H1 (cell line): ENCODE data around the gene LRP1-AS. TPM values are rescaled to one million over a fixed set of nuclear protein-coding genes. Genes with fewer than 3 reads are reported as not detected.

Experiments
- CTCF ChIA-PET: fragments of 300-600 bp; sonication (Branson Sonifier 250); formaldehyde crosslinking; loops from one replicate; lab custom pipeline; 2021; ENCODE audit not compliant: partially characterized antibody; lab: Charles Lee
- POLR2A ChIA-PET: fragments of 300-600 bp; sonication (Branson Sonifier 250); formaldehyde crosslinking; loops from one replicate; lab custom pipeline; 2021; ENCODE audit warnings: inconsistent platforms; ENCODE audit not compliant: partially characterized antibody; lab: Charles Lee
- DNase-seq, 2 experiments: peaks; one replicate each; pipeline versions ENCODE4 v3.0.0 to v3.0.0-alpha.2; 2010 to 2022; ENCODE audit warnings: low spot score in 2 of 2, low read depth in 1 of 2, mixed read lengths in 1 of 2
- FAIRE-seq: peaks from 2 replicates; lab custom pipeline; 2011; peaks lifted over from hg19 to GRCh38; lab: Jason Lieb, UNC
- H2AFZ ChIP-seq: 2 replicates; pipeline ENCODE4 v1.8.1; 2012; ENCODE audit warnings: low read length, inconsistent platforms
- H2AK5ac ChIP-seq: 2 replicates; pipeline ENCODE4 v1.6.1; 2013; ENCODE audit warnings: low read depth, low read length
- H2BK120ac ChIP-seq: replicated peaks from 2 replicates; pipeline ENCODE3; 2013; ENCODE audit warnings: low read depth, low read length, inconsistent platforms
- H2BK12ac ChIP-seq: 2 replicates; pipeline ENCODE4 v1.6.1; 2013; ENCODE audit warnings: low read depth, low read length
- H2BK15ac ChIP-seq: 2 replicates; pipeline ENCODE4 v1.6.1; 2013; ENCODE audit warnings: low read length
- H2BK20ac ChIP-seq: 2 replicates; pipeline ENCODE4 v1.6.1; 2013; ENCODE audit warnings: low read length
- H2BK5ac ChIP-seq: 2 replicates; pipeline ENCODE4 v1.6.1; 2013; ENCODE audit warnings: low read depth, low read length
- H3K14ac ChIP-seq: 2 replicates; pipeline ENCODE4 v1.6.1; 2013; ENCODE audit warnings: inconsistent platforms; ENCODE audit not compliant: insufficient read length
- H3K18ac ChIP-seq: 2 replicates; pipeline ENCODE4 v1.6.1; 2013; ENCODE audit warnings: low read length; ENCODE audit errors: extremely low read depth
- H3K23ac ChIP-seq: 2 replicates; pipeline ENCODE4 v1.6.1; 2013; ENCODE audit warnings: inconsistent platforms; ENCODE audit not compliant: insufficient read length
- H3K23me2 ChIP-seq: 2 replicates; pipeline ENCODE4 v1.6.1; 2013; ENCODE audit warnings: low read depth, low read length
- H3K27ac ChIP-seq: 2 replicates; pipeline ENCODE4 v1.6.1; 2011; ENCODE audit warnings: low read depth, low read length, inconsistent platforms
- H3K27me3 ChIP-seq, 4 experiments: replicated peaks in 1 of 4; 1 replicate in 1 of 4; 2 replicates in 3 of 4; pipeline versions ENCODE4 v1.6.1 to v1.8.1; 2011 to 2013; ENCODE audit warnings: low read length in 3 of 4, mild to moderate bottlenecking in 3 of 4, inconsistent platforms in 2 of 4, mixed read lengths in 2 of 4, moderate library complexity in 1 of 4; ENCODE audit not compliant: control insufficient read depth in 3 of 4, insufficient read depth in 3 of 4; ENCODE audit errors: extremely low read depth in 1 of 4
- H3K36me3 ChIP-seq, 4 experiments: 2 replicates each; pipeline versions ENCODE4 v1.6.1 to v1.8.1; 2011 to 2013; ENCODE audit warnings: mild to moderate bottlenecking in 4 of 4, low read length in 3 of 4, moderate library complexity in 2 of 4, control low read depth in 1 of 4, inconsistent platforms in 1 of 4; ENCODE audit not compliant: insufficient read depth in 4 of 4, control insufficient read depth in 2 of 4
- H3K4ac ChIP-seq: replicated peaks from 2 replicates; pipeline ENCODE3; 2013; ENCODE audit warnings: low read length, low read depth, mixed read lengths, inconsistent platforms; ENCODE audit not compliant: insufficient read length
- H3K4me1 ChIP-seq, 4 experiments: replicated peaks in 1 of 4; 1 replicate in 1 of 4; 2 replicates in 3 of 4; pipeline versions ENCODE4 v1.6.1 to v1.8.1; 2011 to 2013; ENCODE audit warnings: low read length in 3 of 4, inconsistent platforms in 2 of 4, mixed read lengths in 1 of 4; ENCODE audit not compliant: insufficient read depth in 4 of 4, control insufficient read depth in 3 of 4
- H3K4me2 ChIP-seq, 2 experiments: 2 replicates each; pipeline versions ENCODE4 v1.6.1 to v1.8.1; 2011 to 2013; ENCODE audit warnings: low read depth in 2 of 2, low read length in 2 of 2, control low read depth in 1 of 2, inconsistent platforms in 1 of 2, mild to moderate bottlenecking in 1 of 2; ENCODE audit not compliant: insufficient read depth in 1 of 2
- H3K4me3 ChIP-seq, 4 experiments: fragments of 200-600, 300-600 bp in 1 of 4; sonication (generic), shearing (Covaris generic), sonication (Bioruptor Twin) in 1 of 4; 2 replicates each; pipeline versions ENCODE4 v1.5.1 to v1.8.1; 2011 to 2016; ENCODE audit warnings: low read length in 4 of 4, low read depth in 3 of 4, control low read depth in 2 of 4, inconsistent platforms in 2 of 4, mild to moderate bottlenecking in 2 of 4, mixed read lengths in 1 of 4, moderate library complexity in 1 of 4; ENCODE audit not compliant: insufficient read depth in 2 of 4; ENCODE audit errors: extremely low read depth in 1 of 4
- H3K56ac ChIP-seq: replicated peaks from 2 replicates; pipeline ENCODE3; 2013; ENCODE audit warnings: low read depth, mild to moderate bottlenecking, mixed read lengths, low read length, inconsistent platforms; ENCODE audit not compliant: insufficient read length
- H3K79me1 ChIP-seq: 2 replicates; pipeline ENCODE4 v1.6.1; 2013; ENCODE audit warnings: low read depth, low read length, control low read depth
- H3K79me2 ChIP-seq, 2 experiments: 2 replicates each; pipeline versions ENCODE4 v1.6.1 to v1.8.1; 2012 to 2013; ENCODE audit warnings: low read length in 2 of 2, mild to moderate bottlenecking in 2 of 2, inconsistent platforms in 1 of 2; ENCODE audit not compliant: insufficient read depth in 2 of 2, control insufficient read depth in 1 of 2
- H3K9ac ChIP-seq, 4 experiments: replicated peaks in 1 of 4; 1 replicate in 1 of 4; 2 replicates in 3 of 4; pipeline versions ENCODE4 v1.6.1 to v1.8.1; 2011 to 2013; ENCODE audit warnings: low read depth in 3 of 4, low read length in 3 of 4, control low read depth in 2 of 4, mild to moderate bottlenecking in 2 of 4, moderate library complexity in 2 of 4, inconsistent platforms in 1 of 4; ENCODE audit errors: extremely low read depth in 1 of 4
- H3K9me3 ChIP-seq, 2 experiments: 2 replicates each; pipeline versions ENCODE4 v1.6.1 to v1.8.1; 2012 to 2013; ENCODE audit warnings: mild to moderate bottlenecking in 2 of 2, moderate library complexity in 2 of 2, control low read depth in 1 of 2, inconsistent platforms in 1 of 2, low read depth in 1 of 2, low read length in 1 of 2, mixed read lengths in 1 of 2; ENCODE audit not compliant: insufficient read depth in 2 of 2
- H4K20me1 ChIP-seq, 2 experiments: replicated peaks in 1 of 2; 2 replicates each; pipeline versions ENCODE3 to v1.8.1; 2011 to 2013; ENCODE audit warnings: inconsistent platforms in 2 of 2, low read length in 2 of 2, mild to moderate bottlenecking in 1 of 2; ENCODE audit not compliant: insufficient read depth in 2 of 2, control insufficient read depth in 1 of 2
- H4K5ac ChIP-seq: 2 replicates; pipeline ENCODE4 v1.6.1; 2013; ENCODE audit warnings: low read length, low read depth, mixed read lengths, inconsistent platforms; ENCODE audit not compliant: insufficient read length
- H4K8ac ChIP-seq: 2 replicates; pipeline ENCODE4 v1.8.0; 2013; ENCODE audit warnings: mild to moderate bottlenecking, moderate library complexity, low read length, inconsistent platforms; ENCODE audit not compliant: insufficient read depth; ENCODE audit errors: extremely low read depth
- H4K91ac ChIP-seq: replicated peaks from 2 replicates; pipeline ENCODE3; 2013; ENCODE audit warnings: low read length, mixed read lengths, inconsistent platforms; ENCODE audit not compliant: insufficient read length
- ASH2L ChIP-seq: fragments of 200-600, 300-600 bp; sonication (generic); IDR thresholded peaks from one replicate; pipeline ENCODE4 v1.7.1; 2017; ENCODE audit warnings: low read length
- ATF2 ChIP-seq: IDR thresholded peaks from 2 replicates; pipeline ENCODE4 v1.6.1; 2012; ENCODE audit warnings: low read length, inconsistent platforms
- GABPA ChIP-seq: IDR thresholded peaks from 2 replicates; pipeline ENCODE4 v1.6.1; 2011; ENCODE audit warnings: mild to moderate bottlenecking, low read length, moderate library complexity, borderline replicate concordance; ENCODE audit not compliant: insufficient read depth
- KDM1A ChIP-seq: fragments of 200-600, 300-600 bp; sonication (generic); IDR thresholded peaks from 2 replicates; pipeline ENCODE4 v1.7.1; 2016; ENCODE audit warnings: mild to moderate bottlenecking, low read length, borderline replicate concordance
- SP2 ChIP-seq: IDR thresholded peaks from 2 replicates; pipeline ENCODE4 v1.6.1; 2012; ENCODE audit warnings: mild to moderate bottlenecking, low read length, inconsistent platforms
- WGBS, 2 experiments: shearing (Covaris generic) in 1 of 2; methylation state at CpG; one replicate each; pipeline versions ENCODE4 v1.1.6 to v1.1.7; 2013 to 2015; ENCODE audit warnings: low lambda C conversion rate in 2 of 2, mixed read lengths in 2 of 2, inconsistent platforms in 1 of 2, low coverage in 1 of 2, missing lambda C conversion rate in 1 of 2; ENCODE audit not compliant: insufficient replicate concordance in 2 of 2, insufficient coverage in 1 of 2, insufficient read length in 1 of 2; ENCODE audit errors: extremely low coverage in 1 of 2, missing lambda C conversion rate in 1 of 2; 5-methylcytosine and 5-hydroxymethylcytosine counted together
- polyA plus RNA-seq, 7 experiments: library from polyadenylated mRNA; depleted of rRNA in 3 of 7; stranded (reverse) in 5 of 7; unstranded in 2 of 7; fragments of >200 nt in 5 of 7; fragments of 200-250 nt in 2 of 7; gene quantifications; 1 replicate in 5 of 7; 2 replicates in 1 of 7; 4 replicates in 1 of 7; pipeline versions ENCODE4 v1.2.1 to v1.2.3, GENCODE V29; 2011 to 2013; ENCODE audit warnings: missing spikeins in 2 of 7, mixed read lengths in 2 of 7
- total RNA-seq: library from RNA; stranded (reverse); fragmentation: NEBNext Ultra II Directional; extraction: Animal tissue kit (Norgen Biotek cat#: 25700); gene quantifications from 2 replicates; pipeline ENCODE4 v1.2.1, GENCODE V29; 2021

Gene LRP1-AS
- total and polyA plus RNA-seq, 2 of the 8 experiments (the other 6 are each of a cell fraction or from before 2014, with no cell fraction given): not detected

DNA sequence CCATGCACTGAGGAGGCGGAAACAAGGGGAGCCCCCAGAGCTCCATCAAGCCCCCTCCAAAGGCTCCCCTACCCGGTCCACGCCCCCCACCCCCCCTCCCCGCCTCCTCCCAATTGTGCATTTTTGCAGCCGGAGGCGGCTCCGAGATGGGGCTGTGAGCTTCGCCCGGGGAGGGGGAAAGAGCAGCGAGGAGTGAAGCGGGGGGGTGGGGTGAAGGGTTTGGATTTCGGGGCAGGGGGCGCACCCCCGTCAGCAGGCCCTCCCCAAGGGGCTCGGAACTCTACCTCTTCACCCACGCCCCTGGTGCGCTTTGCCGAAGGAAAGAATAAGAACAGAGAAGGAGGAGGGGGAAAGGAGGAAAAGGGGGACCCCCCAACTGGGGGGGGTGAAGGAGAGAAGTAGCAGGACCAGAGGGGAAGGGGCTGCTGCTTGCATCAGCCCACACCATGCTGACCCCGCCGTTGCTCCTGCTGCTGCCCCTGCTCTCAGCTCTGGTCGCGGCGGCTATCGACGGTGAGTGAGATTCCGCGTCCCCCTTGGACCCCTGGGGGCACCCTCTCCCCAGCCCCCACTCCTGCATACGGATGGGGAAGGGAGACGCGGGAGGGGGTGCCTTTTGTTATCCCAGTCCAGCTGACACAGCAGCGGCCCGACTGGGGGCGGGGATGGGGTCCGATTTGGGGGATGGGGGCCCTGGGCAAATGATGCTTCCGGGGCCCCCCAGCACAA is 18.7 kb downstream of the LRP1-AS start:
- H3K56ac ChIP-seq: peak overlapping the region; percentile 81
- H3K4me2 ChIP-seq: peak overlapping the region; percentile 78 to 86
- H3K14ac ChIP-seq: no peak overlapping the region
- no peaks in the 10 kb centered on the region for H3K9me3 ChIP-seq
- H2BK12ac ChIP-seq: no peak overlapping the region
- peak overlapping the region; percentile 80 to 93 (median 82) for H3K4me3 ChIP-seq
- H3K23ac ChIP-seq: no peak overlapping the region
- no peak overlapping the region; the same call in 1 of the 2 replicates for H2BK15ac ChIP-seq
- peaks cover 19 to 37% (median 26%) of the 10 kb centered on the region in 4 experiments; a peak in 6 of 7 replicates for H3K4me1 ChIP-seq
- DNase-seq (peak in 1 of 2 experiments; percentile 79), FAIRE-seq (no peak)
- 0 out of 2 replicates have a peak overlapping the region, but pooled peaks have one; percentile 29 for H2AK5ac ChIP-seq
- no peak overlapping the region for H2AFZ ChIP-seq
- H3K27ac ChIP-seq: peak overlapping the region; percentile 71; the same call in 1 of the 2 replicates
- H3K9ac ChIP-seq: peak overlapping the region; percentile 66 to 81 (median 70)
- H3K23me2 ChIP-seq: peaks cover 6% of the 10 kb centered on the region; the same call in 1 of the 2 replicates
- H3K18ac ChIP-seq: peak overlapping the region; percentile 68
- peak overlapping the region; percentile 8 for H3K4ac ChIP-seq
- ChIA-PET CTCF (interaction anchor here (0.7 to 19.8 kb wide), 8 partner anchors 12 to 85 kb away, joined by 3 to 305 read pairs (median 16); partner anchors contain the start of gene STAT6), POLR2A (interaction anchor here (0.5 to 9.3 kb wide), 45 partner anchors 7 to 1043 kb away, joined by 3 to 105 read pairs (median 5); partner anchors contain the start of genes LRP1-AS, MARS1, NAB2 and NEMP1)
- H4K5ac ChIP-seq: peak overlapping the region; percentile 1
- H2BK5ac ChIP-seq: peak overlapping the region; percentile 95
- 2% methylated on average over 11 of the region's 35 CpGs; no CpG with 5 or more reads in 1 of the 2 experiments for WGBS, 2 experiments
- H4K91ac ChIP-seq: peak overlapping the region; percentile 73
- H3K79me1 ChIP-seq: peaks cover 13% of the 10 kb centered on the region
- H4K8ac ChIP-seq: peak overlapping the region; percentile 93; the same call in 1 of the 2 replicates
- H3K27me3 ChIP-seq: no peaks in the 10 kb centered on the region
- no peaks in the 10 kb centered on the region; a peak in 1 of 8 replicates for H3K36me3 ChIP-seq
- H2BK20ac ChIP-seq: no peak overlapping the region
- no peak overlapping the region for H2BK120ac ChIP-seq
- H4K20me1 ChIP-seq: peaks cover 5 to 13% of the 10 kb centered on the region in 2 experiments
- H3K79me2 ChIP-seq: peaks cover 7 to 43% of the 10 kb centered on the region in 2 experiments; a peak in 3 of 4 replicates
- TF ChIP-seq GABPA: no peak
- peak; percentile 17 for TF ChIP-seq ASH2L
- peak; percentile 11; the same call in 1 of the 2 replicates for TF ChIP-seq KDM1A
- no peak for TF ChIP-seq SP2
- TF ChIP-seq ATF2: no peak
